Cortex of kidney (tissue), 1 donor: ENCODE measurements around the gene SLC16A12.

Experiments
- DNase-seq: peaks from one replicate; lab custom pipeline; 2025; lab: John Stamatoyannopoulos, UW

SLC16A12 gene

GRCh38 chr10:89390476-89391225 is 144.7 kb downstream of the SLC16A12 start:
- no peak for DNase-seq

DNA sequence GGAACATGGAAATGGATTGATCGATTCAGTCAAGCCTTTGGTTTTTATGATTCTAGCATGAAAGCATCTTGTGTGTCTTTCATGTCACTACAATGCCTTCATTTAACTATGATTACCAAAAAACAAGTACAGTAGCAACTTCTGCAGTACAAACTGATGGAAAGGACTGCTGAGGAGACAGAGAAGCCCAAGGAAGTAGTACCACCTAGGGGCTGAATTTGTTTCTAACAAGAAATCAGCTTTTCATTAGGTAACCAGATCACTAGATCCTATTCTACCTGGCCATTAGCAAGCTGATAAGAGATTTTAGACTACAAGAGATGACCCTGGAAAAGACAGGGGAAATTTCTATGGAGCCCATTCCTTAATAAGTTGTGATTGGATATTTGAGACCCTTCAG is 146.1 kb downstream of the SLC16A12 start:
- DNase-seq: no peak

DNA sequence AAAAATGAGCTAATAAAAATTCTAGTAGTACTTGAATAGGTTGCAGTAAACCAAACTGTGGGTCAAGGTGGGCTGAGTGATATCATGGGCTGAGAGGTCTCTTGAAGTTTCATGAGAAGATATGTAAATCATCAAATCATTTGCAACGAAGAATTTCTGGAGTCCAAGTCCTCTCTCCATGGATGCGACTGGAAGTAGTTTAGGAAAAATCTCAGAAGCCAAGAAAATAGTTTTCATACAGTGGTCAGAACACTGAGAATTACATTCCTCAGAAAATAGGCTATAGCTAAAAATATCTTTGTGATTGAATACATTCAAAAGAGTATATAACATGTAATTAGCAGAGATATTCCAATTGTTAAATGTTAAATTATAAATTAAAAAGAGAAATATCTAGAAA is 146.6 kb downstream of the SLC16A12 start:
- DNase-seq: no peak

- no peak for DNase-seq
Measured at GRCh38 chr10:89384474-89385340, 150.7 kb downstream of the SLC16A12 start.

GRCh38 chr10:89382757-89383156 is 152.6 kb downstream of the SLC16A12 start:
- no peak for DNase-seq
